ENCODE data around the gene CTIF.

CTIF gene

GRCh38 chr18:48535956-48536355 is 2.9 kb upstream of the CTIF start:
- no peak overlapping the region for H2BK120ac ChIP-seq (ENCODE audit: low read depth, low read length)
- 100% methylated on average over 2 of the region's 2 CpGs for WGBS
- no peak overlapping the region for H3K14ac ChIP-seq (ENCODE audit: low read length in 2 of 2)
- H2AFZ ChIP-seq (ENCODE audit: low read depth, low read length), result no peak overlapping the region
- DNase-seq, result no peak
- no peaks in the 10 kb centered on the region for H3K79me1 ChIP-seq (replicated peaks; ENCODE audit: low read length, poor library complexity, severe bottlenecking)
- no peak overlapping the region for H3K4me2 ChIP-seq (ENCODE audit: low read length, poor library complexity, severe bottlenecking)
- H3K36me3 ChIP-seq (ENCODE audit: control insufficient read depth in 1 of 2, insufficient read depth in 2 of 2, low read depth in 1 of 2, low read length in 2 of 2), result no peaks in the 10 kb centered on the region
- H3K4ac ChIP-seq (ENCODE audit: low read depth in 1 of 2, low read length in 2 of 2), result no peak overlapping the region
- H3K18ac ChIP-seq (ENCODE audit: low read depth in 1 of 2, low read length in 2 of 2), result no peak overlapping the region
- H2BK5ac ChIP-seq (ENCODE audit: low read depth, low read length, poor library complexity, severe bottlenecking), result no peak overlapping the region
- H3K4me1 ChIP-seq (ENCODE audit: control insufficient read depth, insufficient read depth, low read depth, low read length), result peaks cover 15% of the 10 kb centered on the region
- no peak overlapping the region for H4K8ac ChIP-seq (ENCODE audit: low read length)
- H4K91ac ChIP-seq (ENCODE audit: low read length), result peak overlapping the region; percentile 56
- H3K27me3 ChIP-seq (ENCODE audit: control insufficient read depth in 1 of 2, insufficient read depth in 1 of 2, low read length in 2 of 2), result no peaks in the 10 kb centered on the region
- no peak overlapping the region for H2BK15ac ChIP-seq (ENCODE audit: low read depth, poor library complexity, severe bottlenecking)
- H2AK5ac ChIP-seq (ENCODE audit: low read length, severe bottlenecking), result peak overlapping the region; percentile 6
- no peak overlapping the region for H2BK12ac ChIP-seq (ENCODE audit: low read length in 2 of 2)
- H3K27ac ChIP-seq (ENCODE audit: low read length, poor library complexity, severe bottlenecking), result no peak overlapping the region
- no peak overlapping the region for H3K4me3 ChIP-seq (ENCODE audit: insufficient read depth in 1 of 2, low read depth in 1 of 2, low read length in 2 of 2)
- no peaks in the 10 kb centered on the region for H3K9me3 ChIP-seq (ENCODE audit: control insufficient read depth, low read length)
- H3K9ac ChIP-seq (ENCODE audit: low read length), result no peak overlapping the region
- no peak overlapping the region for H3K23ac ChIP-seq (ENCODE audit: low read length in 2 of 2)

DNA sequence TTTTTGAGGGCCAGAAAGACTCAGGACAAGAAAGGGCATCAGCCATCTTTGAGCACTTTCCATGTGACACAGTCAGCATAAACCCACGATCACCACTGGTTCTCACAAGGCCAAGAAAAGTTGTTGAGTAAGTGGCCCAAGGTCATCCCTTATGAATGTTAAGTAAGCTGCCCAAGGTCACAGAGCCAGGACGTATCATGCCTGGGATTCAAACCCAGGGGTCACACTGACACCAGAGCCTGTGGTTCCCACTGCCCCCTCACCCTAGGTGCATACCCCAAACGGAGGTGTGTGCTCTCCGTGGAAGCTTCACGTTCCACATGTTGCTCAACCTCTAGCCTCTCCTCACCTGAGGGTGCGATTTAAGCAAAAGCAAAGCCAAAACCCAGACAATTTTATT is 2.3 kb upstream of the CTIF start:
- H3K23ac ChIP-seq (ENCODE audit: low read length in 2 of 2), result no peak overlapping the region
- no peak overlapping the region for H3K14ac ChIP-seq (ENCODE audit: low read length in 2 of 2)
- H2AK5ac ChIP-seq (ENCODE audit: low read length, severe bottlenecking), result no peak overlapping the region
- H3K36me3 ChIP-seq (ENCODE audit: control insufficient read depth in 1 of 2, insufficient read depth in 2 of 2, low read depth in 1 of 2, low read length in 2 of 2), result no peaks in the 10 kb centered on the region
- peak overlapping the region in 1 of 2 experiments; percentile 10 for H2BK12ac ChIP-seq (ENCODE audit: low read length in 2 of 2)
- H3K27me3 ChIP-seq (ENCODE audit: control insufficient read depth in 1 of 2, insufficient read depth in 1 of 2, low read length in 2 of 2), result no peaks in the 10 kb centered on the region
- H4K8ac ChIP-seq (ENCODE audit: low read length), result no peak overlapping the region
- H4K91ac ChIP-seq (ENCODE audit: low read length), result no peak overlapping the region
- no peak overlapping the region for H3K27ac ChIP-seq (ENCODE audit: low read length, poor library complexity, severe bottlenecking)
- H3K4ac ChIP-seq (ENCODE audit: low read depth in 1 of 2, low read length in 2 of 2), result no peak overlapping the region
- H3K4me2 ChIP-seq (ENCODE audit: low read length, poor library complexity, severe bottlenecking), result no peak overlapping the region
- H3K9me3 ChIP-seq (ENCODE audit: control insufficient read depth, low read length), result no peaks in the 10 kb centered on the region
- peaks cover 15% of the 10 kb centered on the region for H3K4me1 ChIP-seq (ENCODE audit: control insufficient read depth, insufficient read depth, low read depth, low read length)
- no peak overlapping the region for H2BK120ac ChIP-seq (ENCODE audit: low read depth, low read length)
- no peak overlapping the region for H3K4me3 ChIP-seq (ENCODE audit: insufficient read depth in 1 of 2, low read depth in 1 of 2, low read length in 2 of 2)
- no peak overlapping the region for H3K18ac ChIP-seq (ENCODE audit: low read depth in 1 of 2, low read length in 2 of 2)
- H3K79me1 ChIP-seq (replicated peaks; ENCODE audit: low read length, poor library complexity, severe bottlenecking), result no peaks in the 10 kb centered on the region
- no peak for DNase-seq
- H2BK5ac ChIP-seq (ENCODE audit: low read depth, low read length, poor library complexity, severe bottlenecking), result no peak overlapping the region
- no peak overlapping the region for H2BK15ac ChIP-seq (ENCODE audit: low read depth, poor library complexity, severe bottlenecking)
- WGBS, result 92% methylated on average over 6 of the region's 6 CpGs
- no peak overlapping the region for H3K9ac ChIP-seq (ENCODE audit: low read length)
- no peak overlapping the region for H2AFZ ChIP-seq (ENCODE audit: low read depth, low read length)

DNA sequence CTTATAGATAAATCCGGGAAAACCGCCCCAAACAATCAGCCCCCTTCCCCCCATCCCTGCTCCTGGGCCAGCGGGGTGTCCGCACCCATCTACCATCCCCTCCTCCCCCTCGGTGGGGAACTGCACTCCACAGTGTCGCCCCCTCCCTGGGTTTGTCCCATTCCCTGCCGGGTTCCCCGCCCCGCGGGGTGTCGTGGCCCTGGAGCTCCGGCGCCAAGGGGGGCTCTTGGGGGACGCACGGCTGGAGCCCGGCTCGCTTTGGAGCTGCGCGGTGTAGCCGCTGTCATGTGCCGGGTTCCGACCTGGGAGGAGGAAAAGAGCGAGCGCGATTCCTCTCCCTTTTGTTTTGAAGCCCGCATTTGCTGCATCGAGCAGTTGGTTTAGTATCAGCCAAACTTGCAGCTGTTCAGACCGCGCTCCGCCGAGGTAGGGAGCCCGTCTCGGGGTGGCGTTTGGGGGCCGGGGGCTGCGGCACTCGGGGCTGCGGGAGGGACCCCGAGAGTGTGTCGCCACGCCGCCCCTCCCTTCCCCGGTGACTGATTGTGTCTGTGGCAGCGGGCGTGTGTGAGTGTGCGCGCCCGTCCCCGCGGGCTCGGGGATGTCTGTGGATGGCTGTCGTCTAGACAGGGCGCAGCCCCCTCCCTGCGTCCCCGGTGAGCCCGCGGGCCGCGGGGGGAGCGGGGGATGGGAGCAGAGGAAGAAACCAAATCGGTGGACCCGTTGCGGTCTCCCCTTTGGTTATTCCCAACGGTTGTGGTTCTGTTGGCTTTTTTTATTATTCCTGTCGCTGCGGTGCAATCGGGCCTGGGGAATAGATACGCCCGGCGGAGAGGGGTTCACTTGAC is 797 bp downstream of the CTIF start:
- H3K14ac ChIP-seq (ENCODE audit: low read length in 2 of 2), result peak overlapping the region in 1 of 2 experiments; percentile 89
- peak overlapping the region; percentile 64 for H2BK120ac ChIP-seq (ENCODE audit: low read depth, low read length)
- H3K23ac ChIP-seq (ENCODE audit: low read length in 2 of 2), result peak overlapping the region in 1 of 2 experiments; percentile 84
- H2BK15ac ChIP-seq (ENCODE audit: low read depth, poor library complexity, severe bottlenecking), result peak overlapping the region; percentile 95
- no peak overlapping the region for H2AK5ac ChIP-seq (ENCODE audit: low read length, severe bottlenecking)
- peak overlapping the region; percentile 83 to 89 for H3K4me3 ChIP-seq (ENCODE audit: insufficient read depth in 1 of 2, low read depth in 1 of 2, low read length in 2 of 2)
- H2BK5ac ChIP-seq (ENCODE audit: low read depth, low read length, poor library complexity, severe bottlenecking), result peak overlapping the region; percentile 89
- H3K18ac ChIP-seq (ENCODE audit: low read depth in 1 of 2, low read length in 2 of 2), result peak overlapping the region; percentile 89 to 95
- H3K9ac ChIP-seq (ENCODE audit: low read length), result peak overlapping the region; percentile 92
- peak; percentile 78 for DNase-seq
- peak overlapping the region; percentile 89 for H4K91ac ChIP-seq (ENCODE audit: low read length)
- H3K9me3 ChIP-seq (ENCODE audit: control insufficient read depth, low read length), result no peaks in the 10 kb centered on the region
- peaks cover 5% of the 10 kb centered on the region for H3K79me1 ChIP-seq (replicated peaks; ENCODE audit: low read length, poor library complexity, severe bottlenecking)
- H2BK12ac ChIP-seq (ENCODE audit: low read length in 2 of 2), result peak overlapping the region in 1 of 2 experiments; percentile 79
- H3K36me3 ChIP-seq (ENCODE audit: control insufficient read depth in 1 of 2, insufficient read depth in 2 of 2, low read depth in 1 of 2, low read length in 2 of 2), result no peaks in the 10 kb centered on the region
- peaks cover 22% of the 10 kb centered on the region for H3K4me1 ChIP-seq (ENCODE audit: control insufficient read depth, insufficient read depth, low read depth, low read length)
- H2AFZ ChIP-seq (ENCODE audit: low read depth, low read length), result peak overlapping the region; percentile 64
- H3K4ac ChIP-seq (ENCODE audit: low read depth in 1 of 2, low read length in 2 of 2), result peak overlapping the region; percentile 77 to 91
- H3K4me2 ChIP-seq (ENCODE audit: low read length, poor library complexity, severe bottlenecking), result peak overlapping the region; percentile 85
- H3K27me3 ChIP-seq (ENCODE audit: control insufficient read depth in 1 of 2, insufficient read depth in 1 of 2, low read length in 2 of 2), result no peaks in the 10 kb centered on the region
- under 1% methylated on average over 68 of the region's 70 CpGs for WGBS
- H4K8ac ChIP-seq (ENCODE audit: low read length), result peak overlapping the region; percentile 43
- H3K27ac ChIP-seq (ENCODE audit: low read length, poor library complexity, severe bottlenecking), result peak overlapping the region; percentile 83

GRCh38 chr18:48540251-48541025 is 1.6 kb downstream of the CTIF start:
- H3K18ac ChIP-seq (ENCODE audit: low read depth in 1 of 2, low read length in 2 of 2), result peak overlapping the region; percentile 83 to 87
- no peaks in the 10 kb centered on the region for H3K9me3 ChIP-seq (ENCODE audit: control insufficient read depth, low read length)
- peak overlapping the region in 1 of 2 experiments; percentile 91 for H3K23ac ChIP-seq (ENCODE audit: low read length in 2 of 2)
- H3K4me2 ChIP-seq (ENCODE audit: low read length, poor library complexity, severe bottlenecking), result peak overlapping the region; percentile 85
- peak overlapping the region; percentile 70 for H4K91ac ChIP-seq (ENCODE audit: low read length)
- peak overlapping the region in 1 of 2 experiments; percentile 77 for H3K14ac ChIP-seq (ENCODE audit: low read length in 2 of 2)
- WGBS, result under 1% methylated on average over 69 of the region's 86 CpGs
- H3K4ac ChIP-seq (ENCODE audit: low read depth in 1 of 2, low read length in 2 of 2), result peak overlapping the region; percentile 60 to 85
- H2AK5ac ChIP-seq (ENCODE audit: low read length, severe bottlenecking), result no peak overlapping the region
- no peaks in the 10 kb centered on the region for H3K27me3 ChIP-seq (ENCODE audit: control insufficient read depth in 1 of 2, insufficient read depth in 1 of 2, low read length in 2 of 2)
- DNase-seq, result peak; percentile 80
- H3K27ac ChIP-seq (ENCODE audit: low read length, poor library complexity, severe bottlenecking), result peak overlapping the region; percentile 83
- peak overlapping the region; percentile 86 for H2BK15ac ChIP-seq (ENCODE audit: low read depth, poor library complexity, severe bottlenecking)
- peak overlapping the region; percentile 83 to 89 for H3K4me3 ChIP-seq (ENCODE audit: insufficient read depth in 1 of 2, low read depth in 1 of 2, low read length in 2 of 2)
- H3K36me3 ChIP-seq (ENCODE audit: control insufficient read depth in 1 of 2, insufficient read depth in 2 of 2, low read depth in 1 of 2, low read length in 2 of 2), result no peaks in the 10 kb centered on the region
- peak overlapping the region; percentile 92 for H3K9ac ChIP-seq (ENCODE audit: low read length)
- no peak overlapping the region for H2AFZ ChIP-seq (ENCODE audit: low read depth, low read length)
- peaks cover 11% of the 10 kb centered on the region for H3K79me1 ChIP-seq (replicated peaks; ENCODE audit: low read length, poor library complexity, severe bottlenecking)
- H2BK5ac ChIP-seq (ENCODE audit: low read depth, low read length, poor library complexity, severe bottlenecking), result no peak overlapping the region
- H2BK12ac ChIP-seq (ENCODE audit: low read length in 2 of 2), result peak overlapping the region; percentile 45 to 68
- peaks cover 25% of the 10 kb centered on the region for H3K4me1 ChIP-seq (ENCODE audit: control insufficient read depth, insufficient read depth, low read depth, low read length)
- no peak overlapping the region for H2BK120ac ChIP-seq (ENCODE audit: low read depth, low read length)
- H4K8ac ChIP-seq (ENCODE audit: low read length), result no peak overlapping the region

Measured in mesenchymal stem cell (in vitro differentiated cells and primary cell).